GM18867 (cell line): Measurements from ENCODE around the gene COL5A2.

ENCODE experiments used
- ATAC-seq: cut with Tn5 transposase; IDR thresholded peaks from one replicate; pipeline ENCODE4 v1.9.1; 2021; ENCODE audit warnings: mild to moderate bottlenecking, moderate library complexity; ENCODE audit not compliant: unreplicated experiment

COL5A2 gene

DNA sequence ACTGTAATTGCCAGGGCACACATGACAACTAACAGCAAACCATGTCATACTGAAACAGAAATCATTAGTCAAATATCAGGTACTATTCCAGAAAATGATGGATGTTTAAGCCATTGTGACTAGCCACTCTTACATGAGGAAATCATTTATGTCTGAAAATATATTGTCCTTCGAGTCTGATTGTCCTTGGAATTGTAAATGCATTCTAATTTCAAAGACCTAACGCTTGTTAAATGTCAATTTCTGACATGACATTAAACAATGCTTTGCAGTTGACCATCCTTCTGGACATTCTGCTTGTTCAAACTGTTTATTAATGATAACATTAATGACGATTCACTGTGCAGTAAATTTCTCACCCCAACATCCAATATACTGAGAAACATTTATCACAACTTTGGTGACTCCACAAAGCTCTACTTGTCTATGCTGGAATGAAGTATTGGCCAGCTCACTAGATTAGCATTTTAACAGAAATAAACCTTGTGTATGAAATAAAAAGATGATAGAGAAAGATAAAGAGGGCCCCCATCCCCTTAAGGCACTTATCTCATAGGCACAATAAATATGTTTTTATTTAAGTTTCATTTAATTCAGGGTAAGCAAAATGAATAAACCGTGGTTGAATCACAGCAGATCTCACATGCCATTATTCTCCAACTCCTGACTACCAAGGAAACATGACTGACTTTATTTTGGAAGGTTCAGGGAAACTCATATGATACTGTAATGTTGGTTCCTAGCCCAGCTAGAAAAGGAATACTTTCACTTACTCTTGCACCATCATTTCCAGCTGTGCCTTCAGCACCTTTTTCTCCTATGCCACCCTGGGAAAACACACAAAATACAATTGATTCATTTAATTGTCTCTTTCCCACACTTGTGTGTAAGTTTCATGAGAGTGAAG is 123.1 kb downstream of the COL5A2 start:
- ATAC-seq, result no peak

DNA sequence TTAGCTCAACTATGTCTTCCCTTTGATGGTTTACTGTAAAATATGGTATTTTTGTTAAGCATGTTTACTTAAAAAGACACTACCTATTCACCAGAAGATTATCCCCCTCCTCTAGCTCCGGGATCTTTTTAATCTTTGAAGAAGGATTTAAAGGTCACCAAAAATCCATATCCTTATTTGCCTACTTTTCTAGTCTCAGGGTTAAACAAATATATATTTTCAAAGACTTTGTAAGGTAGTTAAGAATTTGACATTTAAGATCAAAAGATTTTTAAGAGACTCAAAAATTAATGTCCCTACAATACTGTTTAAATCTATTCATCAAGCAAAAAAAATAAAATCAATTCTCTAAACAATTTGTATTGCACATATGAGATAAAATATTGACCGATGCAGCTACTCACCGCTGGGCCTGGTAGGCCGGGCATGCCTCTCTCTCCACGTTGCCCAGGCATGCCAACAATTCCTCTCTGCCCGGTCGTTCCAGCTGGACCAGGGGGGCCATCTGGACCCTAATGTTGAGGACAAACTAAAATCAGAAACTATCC is 129.3 kb downstream of the COL5A2 start:
- no peak for ATAC-seq

DNA sequence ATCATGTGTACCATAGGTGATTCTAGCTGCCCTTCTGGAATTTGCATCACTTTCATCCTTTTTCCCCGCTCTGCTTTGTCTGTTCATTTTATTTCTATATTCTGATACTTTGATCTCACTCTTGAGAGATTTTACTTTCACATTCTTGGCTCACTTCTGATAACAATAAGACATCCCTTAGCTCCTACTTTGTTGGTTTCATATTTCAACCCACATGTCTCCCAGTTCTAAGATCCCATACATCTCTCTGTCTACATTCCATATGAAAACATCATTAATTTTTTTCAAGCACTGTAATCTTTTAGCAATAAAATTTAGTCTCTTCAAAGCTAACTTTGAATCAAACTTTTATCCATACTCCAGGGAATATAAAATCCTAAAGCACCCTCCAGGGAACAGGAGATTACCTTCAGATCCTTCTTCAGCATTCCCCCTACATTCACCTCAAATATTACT is 129.8 kb downstream of the COL5A2 start:
- no peak for ATAC-seq

DNA sequence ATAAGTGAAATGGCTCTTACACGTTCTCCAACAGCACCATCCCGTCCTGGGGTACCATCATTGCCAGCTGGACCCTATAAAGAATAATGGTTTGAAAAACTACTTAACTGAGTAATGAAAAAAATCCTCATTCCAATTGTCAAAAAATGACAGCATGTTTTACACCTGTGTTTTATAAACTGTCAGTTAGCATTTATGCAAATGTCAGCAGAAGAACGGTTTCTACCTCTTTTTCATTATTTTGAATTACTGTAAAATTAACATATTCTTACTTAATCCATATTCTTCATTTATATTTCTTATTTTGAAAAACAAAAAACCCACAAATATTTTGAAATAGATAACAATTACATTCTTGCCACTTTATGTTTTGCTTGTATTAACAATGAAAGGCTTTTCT is 131.4 kb downstream of the COL5A2 start:
- no peak for ATAC-seq

DNA sequence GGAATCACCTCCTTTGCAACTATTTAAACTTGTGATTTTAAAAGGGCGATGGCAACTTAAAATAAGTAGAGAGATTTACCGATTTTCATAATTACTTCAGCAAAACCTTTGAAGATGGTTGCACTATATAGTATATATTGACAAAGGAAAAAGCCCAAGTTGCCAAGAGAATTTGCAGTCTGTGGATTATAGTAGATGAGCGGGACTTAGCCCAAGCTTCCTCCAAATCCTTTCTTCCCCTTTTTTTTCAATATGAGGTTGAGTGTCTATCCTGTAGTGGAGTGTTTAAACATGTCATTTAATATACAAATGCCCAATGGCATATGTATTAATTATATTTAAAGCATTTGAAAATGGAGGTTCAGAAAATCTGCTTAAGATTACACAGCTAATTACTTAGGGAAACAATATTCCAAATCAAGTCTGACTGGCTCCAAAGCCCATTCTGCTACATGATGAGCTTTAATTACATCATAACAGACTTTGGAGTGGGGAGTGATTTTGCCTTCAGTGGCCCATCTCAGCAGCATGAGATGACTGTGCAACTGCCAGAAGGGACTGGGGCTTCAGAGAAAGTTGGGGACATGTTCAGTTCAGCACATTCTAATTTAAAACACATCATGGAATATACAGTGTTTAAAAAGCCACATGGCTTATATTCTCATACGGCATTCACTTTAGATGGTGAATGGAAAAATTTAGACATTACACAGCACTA is 132.2 kb downstream of the COL5A2 start:
- ATAC-seq, result no peak

DNA sequence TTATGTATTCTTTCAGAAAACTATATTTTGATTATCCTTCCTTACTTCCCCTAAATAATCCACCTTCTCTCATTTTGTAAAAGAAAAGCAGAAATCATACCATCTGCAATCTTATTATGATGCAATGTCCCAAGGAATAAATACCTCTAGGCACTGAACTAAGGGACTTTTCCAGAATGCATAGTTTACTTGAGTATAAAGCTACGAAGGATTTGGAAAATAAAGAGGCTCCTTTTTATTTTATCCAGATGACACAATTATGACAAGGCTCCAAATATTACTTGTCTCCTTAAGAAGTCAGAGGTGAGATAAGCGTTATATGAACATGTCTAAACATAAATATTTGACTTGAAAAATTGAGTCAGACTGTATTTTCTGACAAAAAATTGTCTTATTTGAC is 133.2 kb downstream of the COL5A2 start:
- no peak for ATAC-seq

DNA sequence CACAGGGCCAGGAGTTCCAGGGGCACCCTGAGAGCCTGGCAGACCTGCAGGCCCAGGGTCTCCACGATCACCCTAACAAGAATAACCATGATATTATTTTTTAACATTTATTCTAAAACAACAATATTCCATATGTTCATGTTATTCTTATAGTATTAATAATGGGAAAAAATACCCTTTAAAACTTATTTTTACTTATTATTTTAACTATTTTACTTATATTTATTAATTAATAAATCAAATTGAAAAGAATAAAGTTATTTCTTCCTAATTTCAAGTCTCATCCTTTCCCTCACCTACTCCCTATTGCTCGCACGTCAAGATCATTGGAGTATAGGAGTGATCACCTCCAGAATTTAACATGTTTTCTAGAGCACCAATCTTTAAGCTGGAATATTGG is 133.7 kb downstream of the COL5A2 start:
- ATAC-seq, result no peak

DNA sequence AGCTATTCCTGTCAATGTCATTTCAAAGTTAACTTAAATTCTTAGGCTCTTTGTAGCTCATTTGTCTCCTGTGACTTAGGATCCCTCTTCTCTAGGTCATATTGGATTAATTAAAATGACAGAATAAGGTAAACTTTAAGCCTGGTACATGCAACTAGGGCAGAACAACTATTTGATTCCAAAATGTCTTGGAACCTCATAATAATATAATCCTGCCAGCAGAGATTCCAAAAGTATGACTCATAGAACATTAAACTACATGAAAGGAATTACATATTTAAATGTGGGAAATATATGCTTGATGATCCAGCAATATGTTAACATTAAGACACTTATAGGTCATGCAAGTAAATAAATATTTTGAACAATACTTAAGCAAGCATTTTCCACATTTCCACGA is 142.0 kb downstream of the COL5A2 start:
- no peak for ATAC-seq

DNA sequence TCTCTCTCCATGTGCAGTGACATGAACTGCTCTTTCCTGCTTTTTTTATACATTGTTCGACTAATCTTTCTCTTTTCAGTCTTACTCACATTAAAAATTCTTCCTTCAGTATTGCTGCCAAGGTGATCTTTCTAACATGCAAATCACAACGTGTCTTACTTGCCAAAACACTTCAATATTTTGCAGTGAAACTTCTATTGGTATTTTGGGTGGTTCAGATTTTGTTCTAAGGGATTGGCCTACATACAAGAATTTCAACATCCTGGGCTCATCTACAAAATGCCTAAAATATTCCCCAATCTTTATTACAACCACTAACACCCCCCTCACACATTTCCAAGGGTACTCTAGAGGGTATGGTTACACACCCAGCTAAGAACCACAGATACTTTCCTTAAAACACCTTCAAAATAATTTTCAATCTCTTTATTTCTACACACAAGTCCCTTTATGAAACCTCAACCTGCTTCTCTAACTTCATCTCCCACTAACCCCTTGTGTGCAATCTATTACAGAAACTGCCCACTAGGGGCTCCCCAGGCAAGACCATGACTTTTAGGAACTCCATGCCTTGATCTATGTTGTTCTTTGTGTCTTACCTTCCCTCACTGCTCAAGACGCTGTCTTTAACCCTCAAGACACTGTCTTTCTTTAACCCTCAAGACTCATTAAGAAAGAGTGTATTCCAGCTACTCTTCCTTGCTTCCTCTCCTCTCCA is 154.5 kb downstream of the COL5A2 start:
- peak; percentile 80 for ATAC-seq

DNA sequence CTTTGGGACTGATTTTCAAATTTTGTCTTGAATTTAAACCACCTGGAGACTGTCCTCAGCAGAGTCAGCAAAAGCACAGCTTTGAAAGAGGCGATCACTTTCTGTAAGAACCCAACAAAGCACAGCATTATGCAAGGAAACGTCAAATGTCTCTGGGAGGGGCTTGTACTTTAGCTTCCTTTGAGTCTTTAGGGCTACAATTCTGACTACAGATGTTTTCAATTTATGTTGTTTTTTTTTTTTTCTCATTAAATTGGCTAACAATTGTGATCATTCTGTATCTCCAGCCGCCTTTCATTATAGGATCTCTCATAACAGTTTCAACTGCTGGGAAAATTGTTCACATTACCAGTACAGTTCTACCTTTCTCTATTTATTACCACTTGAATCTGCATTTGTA is 157.1 kb downstream of the COL5A2 start:
- ATAC-seq, result no peak

DNA sequence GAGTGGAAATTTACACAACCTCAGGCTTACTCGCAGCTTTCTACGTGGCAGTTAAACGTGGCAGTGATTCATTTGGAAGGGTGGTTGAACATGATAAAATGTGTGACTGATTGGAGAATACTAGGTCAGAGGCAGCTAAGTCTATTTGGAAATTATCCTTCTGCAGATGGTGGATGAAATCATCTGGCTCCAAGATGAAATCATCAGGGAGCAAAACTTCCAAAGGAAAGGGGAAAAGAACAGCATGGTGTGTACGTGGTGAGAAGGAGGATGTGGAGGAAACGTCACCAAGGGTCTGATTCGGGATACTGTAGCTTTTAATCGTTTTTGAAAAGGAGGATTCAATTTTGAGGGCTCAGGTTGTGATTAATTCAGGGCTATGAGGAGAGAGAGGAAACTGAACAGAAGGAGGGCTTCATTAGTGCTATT is 157.5 kb downstream of the COL5A2 start:
- ATAC-seq, result no peak

DNA sequence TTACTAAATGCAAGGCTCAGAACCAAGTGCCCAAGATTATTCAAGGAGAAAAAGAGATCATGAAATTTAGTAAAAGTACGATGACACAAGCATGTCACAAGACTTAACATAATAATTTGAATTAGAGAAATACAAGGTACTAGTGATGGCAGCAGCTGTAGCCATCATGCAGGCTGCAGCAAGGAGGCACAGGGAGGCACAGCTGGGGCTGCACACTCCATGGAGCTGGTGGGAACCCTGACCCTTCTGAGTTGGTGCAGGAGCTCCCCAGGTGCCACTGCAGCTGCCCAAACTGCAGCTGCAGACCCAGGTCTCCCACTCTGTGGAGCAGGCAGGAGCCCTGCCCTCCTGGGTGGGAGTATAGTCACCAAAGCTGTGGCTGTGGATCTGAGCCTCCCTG is 159.4 kb downstream of the COL5A2 start:
- ATAC-seq, result no peak

DNA sequence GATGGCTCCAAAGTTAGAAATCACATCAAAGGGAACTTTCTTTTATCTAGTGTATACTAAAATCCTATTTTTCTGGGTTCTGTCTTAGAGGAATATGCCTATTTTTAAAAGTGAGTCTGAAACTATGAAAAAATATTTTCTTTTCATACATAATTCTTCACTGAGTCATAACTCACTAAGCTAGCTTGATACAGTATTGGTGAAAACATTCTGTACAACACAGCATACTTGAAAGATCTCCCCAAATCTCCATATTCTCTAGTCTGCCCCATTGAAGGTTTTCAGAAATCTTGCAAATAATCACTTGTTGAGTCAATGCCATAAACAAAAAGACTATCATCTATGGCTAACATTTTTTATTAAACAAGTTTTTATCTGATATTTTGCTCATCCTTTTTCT is 160.9 kb downstream of the COL5A2 start:
- no peak for ATAC-seq

DNA sequence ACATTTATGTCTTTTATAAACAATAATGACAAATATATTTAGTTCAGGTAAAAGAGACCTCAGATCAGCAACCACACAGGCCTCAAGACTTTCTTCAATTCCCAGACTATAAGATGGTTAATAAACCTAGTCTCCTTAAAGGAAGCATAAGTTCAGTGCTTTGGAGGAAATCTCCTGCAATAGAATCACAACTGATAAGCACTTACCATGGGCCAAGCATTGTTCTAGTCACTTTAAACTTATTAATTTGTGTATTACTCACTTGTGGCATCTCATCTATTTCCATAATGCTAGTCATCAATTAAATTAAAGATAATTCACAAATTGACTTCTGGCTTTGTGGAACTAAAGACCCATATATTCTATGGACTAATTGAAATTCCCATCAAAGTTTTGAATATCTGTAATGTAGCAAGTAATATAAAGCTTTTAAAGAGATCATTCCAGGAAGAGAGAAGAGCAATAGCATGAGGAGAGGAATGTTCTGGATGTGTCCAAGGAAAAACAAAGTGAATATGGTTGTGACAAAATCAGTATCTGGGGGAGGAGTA is 163.2 kb downstream of the COL5A2 start:
- no peak for ATAC-seq

DNA sequence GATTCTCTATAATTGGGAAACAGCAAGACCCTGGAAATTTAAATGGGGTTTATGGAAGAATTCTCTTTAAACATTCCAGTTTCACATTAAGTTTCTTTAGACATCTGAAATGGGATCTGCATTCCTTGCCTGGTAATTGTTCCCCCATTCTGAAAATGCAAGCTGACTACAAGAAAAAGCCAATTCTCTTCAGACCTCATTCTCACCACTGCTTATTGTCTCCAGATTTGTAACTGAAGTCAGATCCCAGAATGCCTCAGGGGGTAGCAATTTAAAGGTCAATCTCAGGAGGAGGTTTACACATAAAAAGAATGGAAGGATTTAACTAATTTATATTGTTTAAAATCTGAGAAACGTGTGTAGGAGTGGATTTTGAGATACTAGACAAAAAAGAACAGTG is 164.2 kb downstream of the COL5A2 start:
- no peak for ATAC-seq

DNA sequence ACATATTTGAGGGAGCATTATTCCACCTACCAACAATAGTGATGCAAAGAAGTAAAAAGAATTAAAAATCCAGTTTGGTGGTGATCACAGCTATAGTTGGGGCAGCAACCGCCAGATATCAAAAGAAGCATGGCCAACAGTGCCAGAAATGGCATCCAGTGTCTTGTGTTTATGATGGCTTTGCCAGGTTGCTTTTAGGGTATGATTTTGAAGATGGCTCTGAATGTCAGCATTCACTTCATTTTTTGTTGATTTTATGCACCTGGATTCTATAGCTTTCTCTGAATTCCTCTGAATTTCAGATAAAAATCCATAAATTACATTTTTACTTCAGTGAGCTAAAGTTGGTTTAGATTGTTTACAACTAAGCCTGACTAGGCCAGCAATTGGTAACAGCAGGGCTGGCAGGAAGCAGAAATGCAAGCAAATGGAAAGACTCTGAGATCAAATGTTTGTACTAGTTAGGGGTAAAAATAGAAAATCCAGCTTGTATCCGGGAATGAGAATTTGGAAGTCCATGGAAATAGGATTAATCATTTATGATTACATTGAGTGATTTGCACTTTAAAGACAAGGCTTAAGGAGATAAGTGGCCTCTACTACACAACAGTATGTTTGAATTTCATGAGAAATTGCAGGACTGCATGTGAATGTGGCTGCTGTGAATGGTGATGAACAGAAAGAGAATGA is 165.0 kb downstream of the COL5A2 start:
- no peak for ATAC-seq

DNA sequence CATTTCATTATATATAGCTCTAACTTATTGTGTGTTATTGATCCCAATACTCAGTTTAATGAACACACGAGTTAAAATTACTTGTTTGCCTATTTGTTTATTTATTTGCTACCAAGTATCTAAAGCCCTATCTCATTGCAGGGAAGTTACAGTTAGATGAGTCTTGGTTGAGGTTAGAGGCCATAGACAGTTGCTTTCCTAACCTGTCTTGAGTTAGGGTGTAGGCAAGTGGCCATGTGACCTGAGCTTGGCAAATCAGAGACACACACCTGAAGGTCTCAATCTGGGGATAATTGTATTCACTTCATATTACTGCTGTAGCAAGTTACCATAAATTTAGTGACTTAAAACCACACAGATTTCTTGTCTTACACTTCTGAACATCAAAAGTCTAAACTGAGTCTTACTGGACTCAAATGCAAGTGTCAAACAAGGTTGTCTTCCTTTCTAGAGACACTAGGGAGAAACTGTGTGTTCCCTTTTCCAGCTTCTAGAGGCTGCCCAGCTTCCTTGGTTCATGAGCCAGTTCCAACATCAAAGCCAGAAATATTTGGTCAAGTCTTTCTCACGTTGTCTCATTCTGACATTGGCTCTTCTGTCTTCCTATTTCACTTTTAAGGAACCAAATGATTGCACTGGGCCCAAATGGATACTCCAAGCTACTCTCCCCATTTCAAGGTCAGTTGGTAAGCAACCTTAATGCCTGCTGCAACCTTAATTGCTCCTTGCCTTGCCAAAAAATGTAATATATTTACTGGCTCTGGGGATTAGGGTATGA is 165.7 kb downstream of the COL5A2 start:
- no peak for ATAC-seq

DNA sequence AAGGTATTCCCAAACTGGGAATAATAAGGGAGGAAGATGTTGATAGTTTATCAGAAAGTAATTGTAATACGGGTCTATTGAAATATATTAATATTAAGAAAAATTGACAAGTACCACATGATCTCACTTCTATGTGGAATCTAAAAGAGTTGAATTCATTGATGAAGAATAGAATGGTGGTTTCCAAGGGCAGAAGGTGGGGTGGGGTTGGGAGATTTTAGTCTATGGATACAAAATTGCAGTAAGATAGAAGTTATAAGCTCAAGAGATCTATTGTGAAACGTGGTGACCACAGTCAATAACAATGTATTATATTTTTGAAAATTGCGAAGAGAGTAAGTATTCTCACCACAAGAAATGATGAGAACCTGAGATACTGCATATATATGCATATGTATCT is 166.5 kb downstream of the COL5A2 start:
- no peak for ATAC-seq

DNA sequence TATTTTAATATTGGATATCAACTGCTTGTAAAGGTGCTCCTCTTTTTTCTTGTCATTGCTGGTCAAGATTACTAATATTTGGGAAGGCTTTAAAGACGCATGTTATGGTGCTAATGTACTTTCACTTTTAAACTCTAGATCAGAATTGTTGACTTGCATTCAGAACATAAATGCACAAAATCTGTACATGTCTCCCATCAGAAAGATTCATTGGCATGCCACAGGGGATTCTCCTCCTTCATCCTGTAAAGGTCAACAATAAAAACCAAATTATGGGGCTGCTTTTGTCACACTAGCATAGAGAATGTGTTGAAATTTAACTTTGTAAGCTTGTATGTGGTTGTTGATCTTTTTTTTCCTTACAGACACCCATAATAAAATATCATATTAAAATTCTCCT is 167.2 kb downstream of the COL5A2 start:
- ATAC-seq, result no peak

DNA sequence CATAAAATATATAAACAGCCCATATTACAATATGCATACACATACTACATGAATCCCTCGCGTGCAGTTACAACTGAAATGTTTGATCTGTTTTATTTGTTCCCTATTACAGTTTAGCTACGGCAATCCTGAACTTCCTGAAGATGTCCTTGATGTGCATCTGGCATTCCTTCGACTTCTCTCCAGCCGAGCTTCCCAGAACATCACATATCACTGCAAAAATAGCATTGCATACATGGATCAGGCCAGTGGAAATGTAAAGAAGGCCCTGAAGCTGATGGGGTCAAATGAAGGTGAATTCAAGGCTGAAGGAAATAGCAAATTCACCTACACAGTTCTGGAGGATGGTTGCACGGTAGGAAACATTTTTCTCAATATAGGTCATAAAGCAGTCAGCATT is 169.0 kb downstream of the COL5A2 start:
- no peak for ATAC-seq
